Stimulated activated CD4-positive, alpha-beta T cell treated with anti-CD3 and anti-CD28 coated beads, Interleukin-15, amount 100 ng/mL, for 1 hour (primary cell): Measurements from ENCODE around the gene MAP4K4.
A peak's percentile ranks its signal among the peaks of the same experiment; 100 is the strongest.

Experiments used
- DNase-seq, 2 donors: peaks; one replicate each; pipeline ENCODE4 v3.0.0-alpha.2; 2020; ENCODE audit warnings: low read depth in 1 of 2, low spot score in 1 of 2

The MAP4K4 gene

GRCh38 chr2:101692041-101692440 lies 5.5 kb upstream of the MAP4K4 start:
- DNase-seq = no peak

- DNase-seq = no peak
These were observed 4.7 kb upstream of the MAP4K4 start for GRCh38 chr2:101692766-101693165.

GRCh38 chr2:101693991-101694588 lies 3.4 kb upstream of the MAP4K4 start:
- DNase-seq = no peak

GRCh38 chr2:101696272-101697123 lies 1.0 kb upstream of the MAP4K4 start:
- no peak for DNase-seq

- no peak for DNase-seq
These were observed 722 bp downstream of the MAP4K4 start for GRCh38 chr2:101698014-101698843.

- no peak for DNase-seq
These were observed 1.6 kb downstream of the MAP4K4 start for GRCh38 chr2:101698844-101699754.

- DNase-seq = no peak
These were observed 2.4 kb downstream of the MAP4K4 start for GRCh38 chr2:101699755-101700461.

GRCh38 chr2:101704046-101704466 lies 6.5 kb downstream of the MAP4K4 start:
- no peak for DNase-seq

- DNase-seq = no peak
These were observed 7.5 kb downstream of the MAP4K4 start for GRCh38 chr2:101704816-101705578.

GRCh38 chr2:101706121-101706818 lies 8.8 kb downstream of the MAP4K4 start:
- DNase-seq = no peak

GRCh38 chr2:101706819-101707177 lies 9.3 kb downstream of the MAP4K4 start:
- DNase-seq = no peak

- no peak for DNase-seq
These were observed 12.5 kb downstream of the MAP4K4 start for GRCh38 chr2:101710036-101710435.

GRCh38 chr2:101710471-101711318 lies 13.2 kb downstream of the MAP4K4 start:
- no peak for DNase-seq

- no peak for DNase-seq
These were observed 16.6 kb downstream of the MAP4K4 start for GRCh38 chr2:101714118-101714517.

GRCh38 chr2:101717071-101717845 lies 19.8 kb downstream of the MAP4K4 start:
- no peak for DNase-seq

GRCh38 chr2:101718479-101718878 lies 21.0 kb downstream of the MAP4K4 start:
- DNase-seq = no peak

- DNase-seq = peak in 1 of 2 donors; percentile 18
These were observed 21.6 kb downstream of the MAP4K4 start for GRCh38 chr2:101718993-101719571.
